GM12873 (cell line): ENCODE measurements around the gene SEC61A1.

Experiments used
- CTCF ChIP-seq: IDR thresholded peaks from 2 replicates; pipeline ENCODE4 v1.5.1; 2012; ENCODE audit warnings: low read depth, mild to moderate bottlenecking, moderate library complexity, low read length, control low read depth; ENCODE audit not compliant: insufficient read depth; ENCODE audit errors: missing control alignments

SEC61A1 gene

DNA sequence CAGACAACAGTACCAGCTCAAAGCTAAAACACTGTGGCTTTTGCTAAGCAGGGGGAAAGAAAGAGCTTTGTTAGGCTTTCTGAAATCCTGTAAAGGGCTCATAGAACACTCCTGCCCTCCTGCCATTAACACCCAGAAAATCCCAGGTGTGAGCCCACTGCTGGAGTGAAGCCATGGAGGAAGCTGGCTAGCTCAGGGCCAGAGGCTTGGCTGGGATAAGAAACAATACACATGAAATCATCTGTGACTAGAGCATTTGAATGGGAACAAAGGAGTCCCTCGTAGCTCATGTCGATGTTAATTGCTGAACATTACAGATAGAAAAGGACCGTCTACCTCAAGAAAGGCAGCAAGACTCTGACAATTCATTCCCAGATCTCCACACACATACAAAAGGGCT lies 47.9 kb downstream of the SEC61A1 start:
- TF ChIP-seq CTCF = no peak

- no peak for TF ChIP-seq CTCF
These were observed 48.4 kb downstream of the SEC61A1 start for GRCh38 chr3:128100638-128101037.

GRCh38 chr3:128103136-128103676 lies 51.0 kb downstream of the SEC61A1 start:
- no peak for TF ChIP-seq CTCF

DNA sequence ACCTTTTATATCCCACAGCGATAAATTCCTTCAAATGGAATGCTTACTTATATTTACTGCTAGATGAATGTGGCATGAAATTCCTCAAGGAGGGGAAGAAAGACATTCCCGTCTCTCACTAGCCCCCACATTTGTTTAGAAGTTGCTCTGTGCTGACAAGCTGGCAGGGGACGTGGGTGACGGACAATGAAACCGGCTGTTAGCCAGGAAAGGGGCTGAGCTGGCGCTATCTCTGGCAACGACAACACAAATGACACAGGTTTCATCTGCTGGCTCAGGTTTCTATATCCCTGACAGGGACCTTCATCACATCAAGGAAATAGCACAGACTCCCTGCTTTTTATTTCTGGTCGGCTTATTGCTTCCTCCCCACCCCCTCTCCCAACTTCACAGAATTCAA lies 55.6 kb downstream of the SEC61A1 start:
- TF ChIP-seq CTCF = no peak

GRCh38 chr3:128111147-128111546 lies 58.9 kb downstream of the SEC61A1 start:
- no peak for TF ChIP-seq CTCF

GRCh38 chr3:128112357-128112968 lies 60.2 kb downstream of the SEC61A1 start:
- no peak for TF ChIP-seq CTCF

DNA sequence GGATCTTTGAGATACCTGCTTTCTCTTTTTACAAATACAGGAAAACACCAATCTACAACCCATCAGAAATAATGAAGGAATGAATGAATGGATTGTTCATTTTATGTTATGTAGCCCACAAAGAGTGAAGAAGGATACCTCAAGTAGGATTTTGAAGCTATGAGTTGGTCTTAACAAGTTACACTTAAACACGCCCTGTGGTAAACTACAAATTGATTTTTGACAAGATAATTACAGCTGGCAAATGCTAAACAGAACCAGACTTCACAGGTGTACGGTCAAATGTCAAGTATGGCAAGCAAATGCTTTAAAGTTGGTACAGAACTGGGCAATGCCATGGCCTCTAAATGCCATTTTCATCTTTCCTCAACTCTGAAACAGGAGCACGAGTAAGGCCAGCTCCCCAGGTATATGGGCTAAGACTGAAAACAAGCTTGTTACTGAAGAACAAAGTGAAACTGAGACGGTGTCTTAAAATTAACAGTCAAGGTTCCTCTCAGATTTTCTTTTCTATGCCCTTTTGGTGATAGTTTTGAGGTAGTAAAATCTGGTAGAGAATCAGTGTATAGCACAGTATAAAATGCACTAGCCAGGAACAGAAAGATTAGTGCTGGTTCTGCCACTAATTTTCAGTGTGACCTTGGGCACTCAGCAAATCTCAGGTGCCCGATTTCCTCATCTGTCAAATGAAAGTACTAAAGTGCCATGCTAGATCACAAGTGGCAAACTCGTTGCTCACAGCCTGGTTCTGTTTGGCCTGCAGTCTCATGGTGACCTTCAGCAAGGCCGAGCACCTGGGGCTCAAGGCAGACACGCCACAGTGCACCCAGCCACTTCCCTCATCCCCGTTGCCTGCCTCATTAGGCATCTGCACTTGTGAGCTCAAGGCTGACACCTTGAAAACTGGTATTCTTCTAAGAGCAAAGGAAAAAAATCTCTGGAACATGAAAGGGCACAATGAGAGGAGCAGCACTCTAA lies 61.9 kb downstream of the SEC61A1 start:
- TF ChIP-seq CTCF = no peak
